Measurements from ENCODE around the gene PRKAB1. TPM values are rescaled to one million over a fixed set of nuclear protein-coding genes. Genes with fewer than 3 reads are reported as not detected.

Gene PRKAB1, protein sequence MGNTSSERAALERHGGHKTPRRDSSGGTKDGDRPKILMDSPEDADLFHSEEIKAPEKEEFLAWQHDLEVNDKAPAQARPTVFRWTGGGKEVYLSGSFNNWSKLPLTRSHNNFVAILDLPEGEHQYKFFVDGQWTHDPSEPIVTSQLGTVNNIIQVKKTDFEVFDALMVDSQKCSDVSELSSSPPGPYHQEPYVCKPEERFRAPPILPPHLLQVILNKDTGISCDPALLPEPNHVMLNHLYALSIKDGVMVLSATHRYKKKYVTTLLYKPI
- polyA plus RNA-seq (2011; rRNA removed) (47.9 and 49.2 TPM in 2 replicates), polyA plus RNA-seq (2017; fragmentation: RNase III; extraction: RNeasy Plus Mini Kit Qiagen cat#74134 plus additional on column Dnase treatment) (19.0 to 21.5 TPM (median 19.1 TPM) in 3 replicates), polyA minus RNA-seq (2011; rRNA and poly(A)+ RNA removed) (35.4 and 36.8 TPM in 2 replicates)
- polyA plus RNA-seq (2012; cell fraction: cytosol; rRNA removed), result 25.1 and 33.9 TPM in 2 replicates
- 41.3 and 45.9 TPM in 2 replicates for polyA plus RNA-seq (2012; cell fraction: nucleus; rRNA removed)

DNA sequence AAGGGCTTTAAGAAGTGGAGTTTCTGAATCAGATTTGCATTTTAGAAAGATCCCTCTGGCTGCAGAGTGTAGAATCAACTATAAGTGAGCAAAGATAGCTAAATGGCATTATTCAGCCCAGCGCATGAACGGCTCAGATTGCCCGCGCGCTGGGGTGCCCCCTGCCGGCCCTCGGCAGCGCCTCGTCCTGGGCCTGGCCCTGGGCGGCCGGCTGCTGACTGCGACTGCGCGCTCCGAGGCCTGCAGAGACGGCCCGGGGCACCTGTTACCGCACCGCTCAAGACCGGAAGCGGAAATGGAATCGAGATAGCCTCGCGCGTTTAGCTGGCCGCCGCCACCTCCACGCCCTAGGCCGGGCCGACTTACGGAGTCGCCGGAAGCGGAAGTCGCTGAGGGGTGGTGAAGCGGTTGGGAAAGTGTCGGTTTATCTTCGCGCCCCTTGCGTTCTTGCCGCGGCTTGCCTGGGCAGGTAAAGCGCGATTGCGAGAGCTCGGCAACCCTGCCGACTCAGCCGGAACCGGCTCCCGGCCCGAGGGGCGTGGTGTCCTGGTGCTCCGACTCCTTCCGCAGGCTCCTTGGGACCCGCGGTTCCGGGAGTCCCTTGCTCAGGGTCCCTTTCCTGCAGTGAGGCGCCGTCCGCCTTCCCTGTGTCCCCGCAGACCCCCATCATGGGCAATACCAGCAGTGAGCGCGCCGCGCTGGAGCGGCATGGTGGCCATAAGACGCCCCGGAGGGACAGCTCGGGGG, at the start of gene PRKAB1:
Gene PRKAB1 (plus strand): TSS at position 557 of the 747 bp plus-strand sequence. CDS start 112 bp downstream, at position 669.
- no peak for FAIRE-seq
- peak within 1 kb of the TSS; percentile 90 for H3K4me2 ChIP-seq
- TF ChIP-seq NPAS2 (CRISPR knock-in tag; IDR thresholded peaks at IDR 0.05; ENCODE audit: borderline replicate concordance), result no peak
- peak in 1 of 2 experiments; percentile 88; a peak in 3 of 5 replicates for TF ChIP-seq JUN (IDR thresholded peaks at IDR 0.05)
- peak; percentile 34; the same call in 1 of the 2 replicates for TF ChIP-seq PBX3 (IDR thresholded peaks at IDR 0.05)
- TF ChIP-seq FOSL2 (IDR thresholded peaks at IDR 0.05), result no peak
- TF ChIP-seq FOSL2 (CRISPR knock-in tag; IDR thresholded peaks at IDR 0.05), result no peak
- no peak for TF ChIP-seq KDM1A (IDR thresholded peaks at IDR 0.05; ENCODE audit: low read depth)
- no peak for TF ChIP-seq POLR2AphosphoS2 (conservative IDR thresholded peaks at IDR 0.05; ENCODE audit: low read length)
- no peak for TF ChIP-seq JUNB (IDR thresholded peaks at IDR 0.05)
- TF ChIP-seq, protein P1, sequence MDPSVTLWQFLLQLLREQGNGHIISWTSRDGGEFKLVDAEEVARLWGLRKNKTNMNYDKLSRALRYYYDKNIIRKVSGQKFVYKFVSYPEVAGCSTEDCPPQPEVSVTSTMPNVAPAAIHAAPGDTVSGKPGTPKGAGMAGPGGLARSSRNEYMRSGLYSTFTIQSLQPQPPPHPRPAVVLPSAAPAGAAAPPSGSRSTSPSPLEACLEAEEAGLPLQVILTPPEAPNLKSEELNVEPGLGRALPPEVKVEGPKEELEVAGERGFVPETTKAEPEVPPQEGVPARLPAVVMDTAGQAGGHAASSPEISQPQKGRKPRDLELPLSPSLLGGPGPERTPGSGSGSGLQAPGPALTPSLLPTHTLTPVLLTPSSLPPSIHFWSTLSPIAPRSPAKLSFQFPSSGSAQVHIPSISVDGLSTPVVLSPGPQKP (IDR thresholded peaks at IDR 0.05; ENCODE audit: low read depth, low read length), result no peak
- no peak for TF ChIP-seq ZC3H11A (IDR thresholded peaks at IDR 0.05)
- no peak for TF ChIP-seq FOSB (CRISPR knock-in tag; IDR thresholded peaks at IDR 0.05)
- TF ChIP-seq HDAC2 (IDR thresholded peaks at IDR 0.05), result no peak
- TF ChIP-seq RCOR1 (IDR thresholded peaks at IDR 0.05; ENCODE audit: low read depth, low read length), result no peak
- TF ChIP-seq PHF8 (IDR thresholded peaks at IDR 0.05; ENCODE audit: borderline replicate concordance, low read depth), result peak; percentile 83; the same call in 1 of the 2 replicates
- TF ChIP-seq USF2 (IDR thresholded peaks at IDR 0.05), result no peak
- TF ChIP-seq RNF2 (IDR thresholded peaks at IDR 0.05; ENCODE audit: borderline replicate concordance, low read depth), result no peak
- TF ChIP-seq HOXB5 (CRISPR knock-in tag; IDR thresholded peaks at IDR 0.05), result no peak
- no peak for TF ChIP-seq RFX5 (IDR thresholded peaks at IDR 0.05)
- no peak for TF ChIP-seq HOXB13 (CRISPR knock-in tag; IDR thresholded peaks at IDR 0.05; ENCODE audit: low read depth)
- TF ChIP-seq HOXA7 (CRISPR knock-in tag; IDR thresholded peaks at IDR 0.05), result no peak
- no peak for TF ChIP-seq ZFP36 (IDR thresholded peaks at IDR 0.05; ENCODE audit: borderline replicate concordance, partially characterized antibody)
- TF ChIP-seq GATA3 (IDR thresholded peaks at IDR 0.05; ENCODE audit: borderline replicate concordance), result no peak; the same call in 1 of the 2 replicates
- no peak for TF ChIP-seq MAZ (IDR thresholded peaks at IDR 0.05; ENCODE audit: borderline replicate concordance, low read depth, low read length)
- TF ChIP-seq MAFK (IDR thresholded peaks at IDR 0.05; ENCODE audit: partially characterized antibody), result peak; percentile 55
- TF ChIP-seq, protein P2, sequence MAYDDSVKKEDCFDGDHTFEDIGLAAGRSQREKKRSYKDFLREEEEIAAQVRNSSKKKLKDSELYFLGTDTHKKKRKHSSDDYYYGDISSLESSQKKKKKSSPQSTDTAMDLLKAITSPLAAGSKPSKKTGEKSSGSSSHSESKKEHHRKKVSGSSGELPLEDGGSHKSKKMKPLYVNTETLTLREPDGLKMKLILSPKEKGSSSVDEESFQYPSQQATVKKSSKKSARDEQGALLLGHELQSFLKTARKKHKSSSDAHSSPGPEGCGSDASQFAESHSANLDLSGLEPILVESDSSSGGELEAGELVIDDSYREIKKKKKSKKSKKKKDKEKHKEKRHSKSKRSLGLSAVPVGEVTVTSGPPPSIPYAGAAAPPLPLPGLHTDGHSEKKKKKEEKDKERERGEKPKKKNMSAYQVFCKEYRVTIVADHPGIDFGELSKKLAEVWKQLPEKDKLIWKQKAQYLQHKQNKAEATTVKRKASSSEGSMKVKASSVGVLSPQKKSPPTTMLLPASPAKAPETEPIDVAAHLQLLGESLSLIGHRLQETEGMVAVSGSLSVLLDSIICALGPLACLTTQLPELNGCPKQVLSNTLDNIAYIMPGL (CRISPR knock-in tag; IDR thresholded peaks at IDR 0.05; ENCODE audit: borderline replicate concordance), result peak; percentile 68; the same call in 1 of the 2 replicates
- TF ChIP-seq REST (IDR thresholded peaks at IDR 0.05), result peak; percentile 27; the same call in 1 of the 2 replicates
- TF ChIP-seq CBX8 (IDR thresholded peaks at IDR 0.05), result no peak
- TF ChIP-seq RARB (CRISPR knock-in tag; IDR thresholded peaks at IDR 0.05), result no peak
- TF ChIP-seq HES2 (IDR thresholded peaks at IDR 0.05), result no peak
- 0 out of 2 replicates have a peak, but pooled peaks have one; percentile 18 for TF ChIP-seq TP53 (CRISPR knock-in tag; IDR thresholded peaks at IDR 0.05)

More for the DNA sequence above, at the start of gene PRKAB1:
- DNase-seq (ENCODE audit: low read depth in 1 of 2, low spot score in 1 of 2) (peak; percentile 95 to 99), ATAC-seq (peak; percentile 99)
- Histone ChIP-seq H3K27ac (peak within 1 kb of the TSS; percentile 91 to 98), H3K9me3 (no peaks in the 10 kb centered on the region), H3K4me3 (peak within 1 kb of the TSS; percentile 93), H3K4me1 (peaks cover 20% of the 10 kb centered on the region)
- WGBS (ENCODE audit: missing lambda C conversion rate), result under 1% methylated on average over 27 of the region's 69 CpGs
- ChIA-PET POLR2A (interaction anchor here (1.4 kb wide), 1 partner anchor 10 kb away, joined by 8 read pairs; no protein-coding TSS in a partner anchor), CTCF (interaction anchor here (0.6 to 2.3 kb wide), 16 partner anchors 8 to 1290 kb away, joined by 3 to 8 read pairs (median 4); no protein-coding TSS in a partner anchor)

Measured in A549 (cell line).